ENCODE data around the gene MRGPRD. TPM values are rescaled to one million over a fixed set of nuclear protein-coding genes. Genes with fewer than 3 reads are reported as not detected.

Gene MRGPRD
- total RNA-seq, 1 experiment from 2014 or later: not detected

GRCh38 chr11:68999093-68999747, 18.4 kb upstream of the MRGPRD start:
- Histone ChIP-seq H3K9me2 (ENCODE audit: insufficient read depth) (no peaks in the 10 kb centered on the region), H3K79me2 (ENCODE audit: insufficient read depth, low read length) (no peaks in the 10 kb centered on the region), H4K20me1 (ENCODE audit: insufficient read depth) (no peaks in the 10 kb centered on the region), H3K27me3 (ENCODE audit: insufficient read depth, low read length) (no peaks in the 10 kb centered on the region), H3K9ac (ENCODE audit: low read length) (no peak overlapping the region), H3K9me3 (ENCODE audit: control insufficient read depth in 1 of 2, insufficient read depth in 1 of 2, low read depth in 1 of 2, low read length in 2 of 2) (no peaks in the 10 kb centered on the region), H3K27ac (ENCODE audit: low read depth, low read length) (no peak overlapping the region), H3K4me1 (ENCODE audit: control insufficient read depth in 1 of 2, insufficient read depth in 2 of 2, low read length in 2 of 2) (peaks cover 0 to 14% of the 10 kb centered on the region in 2 experiments; a peak in 2 of 4 replicates), H3K4me2 (ENCODE audit: low read length) (no peak overlapping the region), H3K4me3 (replicated peaks in 1 of 2; ENCODE audit: low read depth in 1 of 2, low read length in 2 of 2) (no peak overlapping the region), H2AFZ (ENCODE audit: low read depth, low read length, poor library complexity, severe bottlenecking) (no peak overlapping the region), H3K36me3 (ENCODE audit: control insufficient read depth in 1 of 2, insufficient read depth in 2 of 2, low read length in 2 of 2) (no peaks in the 10 kb centered on the region)
- ChIA-PET POLR2A (no interaction called here), CTCF (no interaction called here), RAD21 (ENCODE audit: low non-redundant PET in 1 of 2, low total read pairs in 2 of 2, uncharacterized antibody in 2 of 2, unreplicated experiment in 2 of 2) (no interaction called here)
- no peak for TF ChIP-seq EZH2phosphoT487 (IDR thresholded peaks at IDR 0.05; ENCODE audit: borderline replicate concordance)
- TF ChIP-seq, protein P1, sequence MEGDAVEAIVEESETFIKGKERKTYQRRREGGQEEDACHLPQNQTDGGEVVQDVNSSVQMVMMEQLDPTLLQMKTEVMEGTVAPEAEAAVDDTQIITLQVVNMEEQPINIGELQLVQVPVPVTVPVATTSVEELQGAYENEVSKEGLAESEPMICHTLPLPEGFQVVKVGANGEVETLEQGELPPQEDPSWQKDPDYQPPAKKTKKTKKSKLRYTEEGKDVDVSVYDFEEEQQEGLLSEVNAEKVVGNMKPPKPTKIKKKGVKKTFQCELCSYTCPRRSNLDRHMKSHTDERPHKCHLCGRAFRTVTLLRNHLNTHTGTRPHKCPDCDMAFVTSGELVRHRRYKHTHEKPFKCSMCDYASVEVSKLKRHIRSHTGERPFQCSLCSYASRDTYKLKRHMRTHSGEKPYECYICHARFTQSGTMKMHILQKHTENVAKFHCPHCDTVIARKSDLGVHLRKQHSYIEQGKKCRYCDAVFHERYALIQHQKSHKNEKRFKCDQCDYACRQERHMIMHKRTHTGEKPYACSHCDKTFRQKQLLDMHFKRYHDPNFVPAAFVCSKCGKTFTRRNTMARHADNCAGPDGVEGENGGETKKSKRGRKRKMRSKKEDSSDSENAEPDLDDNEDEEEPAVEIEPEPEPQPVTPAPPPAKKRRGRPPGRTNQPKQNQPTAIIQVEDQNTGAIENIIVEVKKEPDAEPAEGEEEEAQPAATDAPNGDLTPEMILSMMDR (IDR thresholded peaks at IDR 0.05 in 2 of 3, conservative IDR thresholded peaks at IDR 0.05 in 1 of 3; ENCODE audit: borderline replicate concordance in 1 of 3, insufficient read depth in 1 of 3, low read depth in 2 of 3, low read length in 2 of 3): no peak
- TF ChIP-seq, protein P2, sequence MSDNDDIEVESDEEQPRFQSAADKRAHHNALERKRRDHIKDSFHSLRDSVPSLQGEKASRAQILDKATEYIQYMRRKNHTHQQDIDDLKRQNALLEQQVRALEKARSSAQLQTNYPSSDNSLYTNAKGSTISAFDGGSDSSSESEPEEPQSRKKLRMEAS (IDR thresholded peaks at IDR 0.05): no peak
- TF ChIP-seq JUND (IDR thresholded peaks at IDR 0.05): no peak
- no peak for TF ChIP-seq SP1 (IDR thresholded peaks at IDR 0.05; ENCODE audit: low read depth)
- TF ChIP-seq FOSL1 (IDR thresholded peaks at IDR 0.05; ENCODE audit: low read depth): no peak
- TF ChIP-seq, protein P3, sequence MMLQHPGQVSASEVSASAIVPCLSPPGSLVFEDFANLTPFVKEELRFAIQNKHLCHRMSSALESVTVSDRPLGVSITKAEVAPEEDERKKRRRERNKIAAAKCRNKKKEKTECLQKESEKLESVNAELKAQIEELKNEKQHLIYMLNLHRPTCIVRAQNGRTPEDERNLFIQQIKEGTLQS (IDR thresholded peaks at IDR 0.05): no peak
- TF ChIP-seq POLR2AphosphoS5 (IDR thresholded peaks at IDR 0.05; ENCODE audit: low read depth, low read length): no peak
- TF ChIP-seq TCF7L2 (IDR thresholded peaks at IDR 0.05; ENCODE audit: borderline replicate concordance, extremely low read depth, insufficient read depth, insufficient read length): no peak
- TF ChIP-seq ZFX (IDR thresholded peaks at IDR 0.05): no peak
- TF ChIP-seq EZH2 (IDR thresholded peaks at IDR 0.05): no peak
- TF ChIP-seq CEBPB (IDR thresholded peaks at IDR 0.05; ENCODE audit: low read depth): no peak
- TF ChIP-seq SRF (IDR thresholded peaks at IDR 0.05; ENCODE audit: low read depth): no peak
- no peak for TF ChIP-seq SIN3A (IDR thresholded peaks at IDR 0.05; ENCODE audit: low read depth)
- no peak for DNase-seq (ENCODE audit: low read depth, low spot score)
- no TSS peak for BruUV-seq (replicated peaks)
- no peak for ATAC-seq
- intact Hi-C loops (cut with micrococcal nuclease): no loop called here

Measured in HCT116 (cell line).